SK-N-SH (cell line): ENCODE measurements around the gene ADAMTS2. TPM values are rescaled to one million over a fixed set of nuclear protein-coding genes. Genes with fewer than 3 reads are reported as not detected.

Experiments used
- CTCF ChIA-PET: fragments of 300-600, 350-600 bp; formaldehyde crosslinking; extraction: SDS; loops from one replicate; lab custom pipeline; 2021; lab: Yijun Ruan, JAX
- POLR2A ChIA-PET: fragments of 350-600 bp; sonication (Branson Sonifier 250); formaldehyde crosslinking; extraction: SDS; loops from one replicate; lab custom pipeline; 2020; ENCODE audit warnings: antibody characterized with exemption, inconsistent platforms; lab: Yijun Ruan, JAX
- DNase-seq: peaks from one replicate; pipeline ENCODE4 v3.0.0; 2012
- H2AFZ ChIP-seq: fragments of 200-600 bp; sonication (generic); 2 replicates; pipeline ENCODE4 v1.8.1; 2016; ENCODE audit warnings: antibody characterized with exemption, mild to moderate bottlenecking, low read depth
- H3F3A ChIP-seq: fragments of 200-600 bp; sonication (generic); replicated peaks from 2 replicates; pipeline ENCODE3; 2016; ENCODE audit warnings: antibody characterized with exemption, mild to moderate bottlenecking; ENCODE audit not compliant: insufficient read depth
- H3K27ac ChIP-seq, 2 experiments: fragments of 200-500 bp in 1 of 2; fragments of 200-600 bp in 1 of 2; sonication (Bioruptor generic) in 1 of 2; sonication (generic), shearing (Covaris generic) in 1 of 2; 2 replicates each; pipeline versions ENCODE4 v1.5.1 to v1.6.1; 2014 to 2016; ENCODE audit warnings: low read depth in 2 of 2, inconsistent platforms in 1 of 2, low read length in 1 of 2, mild to moderate bottlenecking in 1 of 2, mixed read lengths in 1 of 2
- H3K27me3 ChIP-seq: fragments of 200-600 bp; sonication (generic), shearing (Covaris generic); 2 replicates; pipeline ENCODE4 v1.6.1; 2016; ENCODE audit warnings: mixed run types; ENCODE audit not compliant: insufficient read depth
- H3K36me3 ChIP-seq, 2 experiments: fragments of 200-500 bp in 1 of 2; fragments of 200-600 bp in 1 of 2; sonication (Bioruptor generic) in 1 of 2; sonication (generic) in 1 of 2; replicated peaks in 1 of 2; 2 replicates each; pipeline versions ENCODE3 to v1.5.1; 2014 to 2016; ENCODE audit warnings: low read length in 1 of 2, mild to moderate bottlenecking in 1 of 2; ENCODE audit not compliant: insufficient read depth in 2 of 2, control insufficient read depth in 1 of 2
- H3K4me1 ChIP-seq, 2 experiments: fragments of 200-500 bp in 1 of 2; fragments of 200-600 bp in 1 of 2; sonication (Bioruptor generic) in 1 of 2; sonication (generic), shearing (Covaris generic) in 1 of 2; 2 replicates each; pipeline versions ENCODE4 v1.5.1 to v1.6.1; 2014 to 2016; ENCODE audit warnings: low read depth in 1 of 2, low read length in 1 of 2, mixed run types in 1 of 2; ENCODE audit not compliant: insufficient read depth in 2 of 2, control insufficient read depth in 1 of 2
- H3K4me2 ChIP-seq: fragments of 200-600 bp; sonication (generic), shearing (Covaris generic); 2 replicates; pipeline ENCODE4 v1.6.1; 2017; ENCODE audit warnings: mixed run types
- H3K4me3 ChIP-seq, 2 experiments: fragments of 200-500 bp in 1 of 2; fragments of 200-600 bp in 1 of 2; sonication (Bioruptor generic) in 1 of 2; sonication (generic), shearing (Covaris generic) in 1 of 2; 2 replicates each; pipeline versions ENCODE4 v1.5.1 to v1.8.1; 2014 to 2016; ENCODE audit warnings: low read depth in 2 of 2, inconsistent platforms in 1 of 2, low read length in 1 of 2, mild to moderate bottlenecking in 1 of 2, mixed read lengths in 1 of 2, moderate library complexity in 1 of 2
- H3K79me2 ChIP-seq: fragments of 200-600 bp; sonication (generic); 2 replicates; pipeline ENCODE4 v1.8.1; 2017; ENCODE audit warnings: mild to moderate bottlenecking; ENCODE audit not compliant: insufficient read depth
- H3K9ac ChIP-seq: fragments of 200-600 bp; sonication (generic); 2 replicates; pipeline ENCODE4 v1.6.1; 2017; ENCODE audit warnings: mixed run types
- H3K9me2 ChIP-seq: fragments of 200-600 bp; sonication (generic); 2 replicates; pipeline ENCODE4 v1.6.1; 2017; ENCODE audit warnings: mixed run types
- H3K9me3 ChIP-seq: fragments of 200-600 bp; sonication (generic); 2 replicates; pipeline ENCODE4 v1.6.1; 2017; ENCODE audit warnings: mixed run types, mild to moderate bottlenecking, moderate library complexity
- H4K20me1 ChIP-seq: fragments of 200-600 bp; sonication (generic); 2 replicates; pipeline ENCODE4 v1.6.1; 2017; ENCODE audit warnings: mild to moderate bottlenecking, mixed run types; ENCODE audit not compliant: insufficient read depth
- CHD2 ChIP-seq: fragments of 150-350 bp; IDR thresholded peaks from 2 replicates; pipeline ENCODE4 v1.6.1; 2018; ENCODE audit warnings: low read length; ENCODE audit not compliant: partially characterized antibody
- CTCF ChIP-seq: fragments of 200-600 bp; sonication (generic); IDR thresholded peaks from 2 replicates; pipeline ENCODE4 v1.6.1; 2017; ENCODE audit warnings: antibody characterized with exemption, mild to moderate bottlenecking, moderate library complexity
- ELF1 ChIP-seq: IDR thresholded peaks from 2 replicates; pipeline ENCODE4 v1.4.0; 2012
- FOXJ3 ChIP-seq: sonication (generic); formaldehyde crosslinking; IDR thresholded peaks from 2 replicates; pipeline ENCODE4 v1.5.1; 2020; ENCODE audit warnings: mild to moderate bottlenecking, missing genetic modification reagents
- GABPA ChIP-seq: IDR thresholded peaks from 2 replicates; pipeline ENCODE4 v1.4.0; 2012; ENCODE audit warnings: low read depth, mild to moderate bottlenecking
- IRF3 ChIP-seq: fragments of 150-350 bp; IDR thresholded peaks from 2 replicates; pipeline ENCODE4 v1.6.1; 2016; ENCODE audit warnings: mild to moderate bottlenecking, low read depth, low read length
- JUND ChIP-seq: IDR thresholded peaks from 2 replicates; pipeline ENCODE4 v1.4.0; 2012
- MEF2A ChIP-seq: IDR thresholded peaks from 2 replicates; pipeline ENCODE4 v1.4.0; 2012; ENCODE audit warnings: low read depth, borderline replicate concordance
- POLR2AphosphoS5 ChIP-seq: IDR thresholded peaks from 2 replicates; pipeline ENCODE4 v1.6.1; 2012; ENCODE audit warnings: low read depth, low read length
- REST ChIP-seq: IDR thresholded peaks from 2 replicates; pipeline ENCODE4 v1.6.1; 2012; ENCODE audit warnings: mild to moderate bottlenecking, low read depth, low read length, moderate library complexity
- RXRA ChIP-seq: IDR thresholded peaks from 2 replicates; pipeline ENCODE4 v1.4.0; 2012; ENCODE audit warnings: low read depth, mild to moderate bottlenecking, borderline replicate concordance
- SIN3A ChIP-seq: IDR thresholded peaks from 2 replicates; pipeline ENCODE4 v1.6.1; 2012; ENCODE audit warnings: low read depth, mild to moderate bottlenecking, low read length, moderate library complexity, borderline replicate concordance
- SMC3 ChIP-seq: IDR thresholded peaks from 2 replicates; pipeline ENCODE4 v1.6.1; 2012; ENCODE audit warnings: low read depth, low read length, improper control_type of control experiment
- TEAD4 ChIP-seq: IDR thresholded peaks from 2 replicates; pipeline ENCODE4 v1.4.0; 2012; ENCODE audit warnings: mild to moderate bottlenecking, borderline replicate concordance; ENCODE audit not compliant: insufficient read depth
- USF1 ChIP-seq: IDR thresholded peaks from 2 replicates; pipeline ENCODE4 v1.4.0; 2012; ENCODE audit warnings: low read depth, borderline replicate concordance
- YY1 ChIP-seq: IDR thresholded peaks from 2 replicates; pipeline ENCODE4 v1.4.0; 2012; ENCODE audit warnings: low read depth, mild to moderate bottlenecking
- ZBTB33 ChIP-seq: IDR thresholded peaks from 2 replicates; pipeline ENCODE4 v1.4.0; 2012; ENCODE audit warnings: low read depth, borderline replicate concordance
- WGBS: methylation state at CpG from one replicate; pipeline ENCODE4 v1.1.6; 2017; ENCODE audit warnings: low lambda C conversion rate; 5-methylcytosine and 5-hydroxymethylcytosine counted together
- polyA plus RNA-seq, 3 experiments: library from polyadenylated mRNA; depleted of rRNA; stranded (reverse); fragments of >200 nt; gene quantifications; 2 replicates each; pipeline ENCODE4 v1.2.3, GENCODE V29; 2012

Gene ADAMTS2
- polyA plus RNA-seq, 1 of the 3 experiments (the other 2 are of a cell fraction): 0.12 TPM

GRCh38 chr5:179377421-179378115, 32.3 kb upstream of the ADAMTS2 start:
- H3K4me2 ChIP-seq: no peak overlapping the region
- H3F3A ChIP-seq: no peaks in the 10 kb centered on the region
- WGBS: 54% methylated on average over 14 of the region's 17 CpGs
- H3K9ac ChIP-seq: no peak overlapping the region
- no peaks in the 10 kb centered on the region for H3K9me3 ChIP-seq
- DNase-seq: peak; percentile 12
- H2AFZ ChIP-seq: no peak overlapping the region
- TF ChIP-seq CTCF: no peak
- TF ChIP-seq ELF1: no peak
- no peak for TF ChIP-seq MEF2A
- TF ChIP-seq REST: no peak
- no peak for TF ChIP-seq FOXJ3 (CRISPR knock-in tag)
- no peak for TF ChIP-seq TEAD4
- no peak for TF ChIP-seq RXRA
- no peak for TF ChIP-seq IRF3
- no peak for TF ChIP-seq YY1
- no peak for TF ChIP-seq SMC3
- no peak for TF ChIP-seq ZBTB33
- TF ChIP-seq POLR2AphosphoS5: no peak
- TF ChIP-seq GABPA: no peak
- TF ChIP-seq JUND: no peak
- TF ChIP-seq USF1: no peak
- TF ChIP-seq CHD2: no peak
- TF ChIP-seq SIN3A: no peak
- H4K20me1 ChIP-seq: no peaks in the 10 kb centered on the region
- H3K4me1 ChIP-seq: no peaks in the 10 kb centered on the region; a peak in 1 of 4 replicates
- no peak overlapping the region for H3K4me3 ChIP-seq
- H3K36me3 ChIP-seq: no peaks in the 10 kb centered on the region
- ChIA-PET CTCF (interaction anchor here (0.8 to 1.0 kb wide), 2 partner anchors 27 to 33 kb away, joined by 3 read pairs; no protein-coding TSS in a partner anchor), POLR2A (no interaction called here)
- no peak overlapping the region for H3K27ac ChIP-seq
- no peaks in the 10 kb centered on the region for H3K79me2 ChIP-seq
- no peaks in the 10 kb centered on the region for H3K9me2 ChIP-seq
- no peaks in the 10 kb centered on the region for H3K27me3 ChIP-seq
